Small intestine (tissue), 7 donors: Measurements from ENCODE around the gene ANKRD52. TPM values are rescaled to one million over a fixed set of nuclear protein-coding genes. Genes with fewer than 3 reads are reported as not detected.
"Not testable (repeated sequence)": the region's sequence is repeated elsewhere in the genome, so short reads cannot be mapped to it uniquely, and the experiment has no call there.

Experiments
- DNase-seq, 2 donors: peaks; one replicate each; pipeline versions ENCODE4 v3.0.0 to v3.0.0-alpha.2; 2013
- FAIRE-seq: peaks from 2 replicates; lab custom pipeline; 2012; peaks lifted over from hg19 to GRCh38; lab: Jason Lieb, UNC
- H3K27ac ChIP-seq, 3 donors: one replicate each; pipeline ENCODE4 v1.5.1; 2013; ENCODE audit warnings: low read length in 2 of 3, mild to moderate bottlenecking in 2 of 3, control low read depth in 1 of 3, inconsistent platforms in 1 of 3, low read depth in 1 of 3, moderate library complexity in 1 of 3
- H3K27me3 ChIP-seq, 3 donors: one replicate each; pipeline ENCODE4 v1.6.1; 2013; ENCODE audit warnings: low read length in 3 of 3, inconsistent platforms in 1 of 3; ENCODE audit not compliant: control insufficient read depth in 3 of 3, insufficient read depth in 3 of 3
- H3K36me3 ChIP-seq, 3 donors: one replicate each; pipeline ENCODE4 v1.6.1; 2013; ENCODE audit warnings: low read length in 3 of 3, inconsistent platforms in 1 of 3, low read depth in 1 of 3, mild to moderate bottlenecking in 1 of 3, moderate library complexity in 1 of 3; ENCODE audit not compliant: control insufficient read depth in 3 of 3, insufficient read depth in 2 of 3
- H3K4me1 ChIP-seq, 3 donors: one replicate each; pipeline ENCODE4 v1.6.1; 2013; ENCODE audit warnings: low read length in 2 of 3, inconsistent platforms in 1 of 3, low read depth in 1 of 3, mild to moderate bottlenecking in 1 of 3, moderate library complexity in 1 of 3; ENCODE audit not compliant: control insufficient read depth in 3 of 3, insufficient read depth in 2 of 3
- H3K4me3 ChIP-seq, 3 donors: one replicate each; pipeline ENCODE4 v1.5.1; 2013; ENCODE audit warnings: low read length in 3 of 3, control low read depth in 1 of 3, inconsistent platforms in 1 of 3, low read depth in 1 of 3, mild to moderate bottlenecking in 1 of 3, moderate library complexity in 1 of 3
- H3K9me3 ChIP-seq, 2 donors: one replicate each; pipeline ENCODE4 v1.6.1; 2013; ENCODE audit warnings: low read depth in 1 of 2, low read length in 1 of 2; ENCODE audit not compliant: control insufficient read depth in 2 of 2, insufficient read depth in 1 of 2
- WGBS, 3 donors: extraction: QIAGEN DNeasy Blood & Tissue Kit; methylation state at CpG; one replicate each; pipeline ENCODE4 v1.1.7; 2013; 5-methylcytosine and 5-hydroxymethylcytosine counted together
- polyA plus RNA-seq, 4 donors: library from polyadenylated mRNA; stranded (reverse) in 3 of 4; unstranded in 1 of 4; fragments of 200-250 nt in 3 of 4; fragments of 120-200 nt in 1 of 4; gene quantifications; one replicate each; pipeline versions ENCODE4 v1.2.1 to v1.2.3, GENCODE V29; 2013
- donor health status: healthy with polysubstance abuse.
- donor health status: control.
- donor health status: control.
- donor health status: Bipolar disorder and iron deficiency.
- donor health status: healthy.

ANKRD52 gene
- polyA plus RNA-seq, 4 donors = 5.1 to 23.9 (median 10.3) TPM

DNA sequence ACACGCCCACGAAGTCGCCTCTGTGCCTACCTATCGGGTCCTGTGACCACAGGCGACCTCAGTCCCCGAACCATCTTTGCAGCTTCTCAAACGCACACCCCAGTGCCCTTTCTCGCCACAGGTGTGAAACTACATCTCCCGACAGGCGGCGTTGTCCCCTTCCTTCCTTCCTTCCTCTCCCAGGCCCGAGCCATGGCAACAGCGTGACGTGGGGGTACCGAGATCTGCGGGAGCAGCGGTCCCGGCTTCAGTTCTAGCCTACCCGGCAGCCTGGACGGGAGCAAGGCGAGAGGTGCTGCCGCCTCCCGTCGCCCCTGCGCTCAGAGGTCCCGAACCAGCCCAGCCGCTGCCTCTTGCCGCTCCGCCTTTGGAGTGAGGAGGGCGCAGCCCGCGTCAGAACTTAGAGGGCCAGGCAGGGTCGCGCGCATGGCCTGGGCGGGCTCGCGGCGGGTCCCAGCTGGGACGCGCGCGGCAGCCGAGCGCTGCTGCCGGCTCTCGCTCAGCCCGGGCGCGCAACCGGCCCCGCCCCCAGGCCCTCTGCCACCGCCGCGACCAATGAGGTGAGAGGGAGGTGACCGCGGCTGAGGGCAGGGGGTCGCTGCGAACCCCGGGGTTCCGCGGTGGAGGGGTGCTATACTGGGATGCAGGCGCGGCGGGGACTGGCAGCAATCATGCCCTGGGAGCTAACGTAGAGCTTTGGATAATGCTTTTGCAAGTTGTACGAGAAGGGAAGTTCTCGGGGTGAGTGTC is 8.7 kb upstream of the ANKRD52 start, which contains the start of gene COQ10A:
TSS of gene COQ10A (plus strand) at position 250 of the 750 bp plus-strand sequence. CDS start at position 427, 177 bp downstream.
- peaks cover 0 to 11% (median 5%) of the 10 kb centered on the region in 3 donors for H3K4me1 ChIP-seq
- 0 to 1% (median 0%) methylated on average over 52 to 68 of the region's 68 CpGs for WGBS, 3 donors
- H3K27ac ChIP-seq = peak within 1 kb of the TSS; percentile 95 to 99 (median 97)
- no peaks in the 10 kb centered on the region for H3K27me3 ChIP-seq
- H3K9me3 ChIP-seq = no peaks in the 10 kb centered on the region
- H3K4me3 ChIP-seq = peak within 1 kb of the TSS; percentile 80 to 84 (median 82)
- peaks cover 0 to 9% (median 2%) of the 10 kb centered on the region in 3 donors for H3K36me3 ChIP-seq
- no peak for FAIRE-seq
- peak; percentile 89 to 95 for DNase-seq

DNA sequence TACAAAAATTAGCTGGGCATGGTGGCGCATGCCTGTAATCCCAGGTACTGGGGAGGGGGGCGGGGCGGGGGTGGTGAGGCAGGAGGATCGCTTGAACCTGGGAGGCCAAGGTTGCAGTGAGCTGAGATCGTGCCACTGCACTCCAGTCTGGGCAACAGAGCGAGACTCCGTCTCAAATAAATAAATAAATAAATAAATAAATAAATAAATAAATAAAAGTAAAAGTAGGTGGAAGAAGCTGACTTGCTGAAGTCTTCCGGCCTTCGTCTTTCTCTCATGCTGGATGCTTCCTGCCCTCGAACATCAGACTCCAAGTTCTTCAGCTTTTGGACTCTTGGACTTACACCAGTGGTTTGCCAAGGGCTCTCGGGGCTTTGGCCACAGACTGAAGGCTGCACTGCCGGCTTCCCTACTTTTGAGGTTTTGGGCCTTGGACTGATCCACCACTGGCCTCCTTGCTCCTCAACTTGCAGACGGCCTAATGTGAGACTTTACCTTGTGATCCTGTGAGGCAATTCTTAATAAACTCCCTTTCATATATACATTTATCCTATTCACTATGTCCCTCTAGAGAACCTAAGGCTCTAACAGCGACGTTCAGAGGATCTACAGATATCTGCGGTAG is 8.0 kb upstream of the ANKRD52 start:
- peaks cover 0 to 17% (median 5%) of the 10 kb centered on the region in 3 donors for H3K4me1 ChIP-seq
- not testable (repeated sequence) for DNase-seq
- WGBS, 3 donors = 44 to 54% (median 45%) methylated on average over 16 of the region's 16 CpGs

DNA sequence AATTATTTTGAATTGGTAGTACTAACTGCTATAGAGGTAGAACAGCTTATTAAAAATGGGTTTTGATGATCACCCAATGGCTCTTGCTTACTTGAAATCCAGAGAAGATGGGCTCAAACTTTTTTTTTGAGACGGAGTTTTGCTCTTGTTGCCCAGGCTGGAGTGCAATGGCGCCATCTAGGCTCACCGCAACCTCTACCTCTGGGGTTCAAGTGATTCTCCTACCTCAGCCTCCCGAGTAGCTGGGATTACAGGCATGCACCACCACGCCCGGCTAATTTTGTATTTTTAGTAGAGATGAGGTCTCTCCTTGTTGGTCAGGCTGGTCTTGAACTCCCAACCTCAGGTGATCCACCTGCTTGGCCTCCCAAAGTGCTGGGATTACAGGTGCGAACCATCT is 4.8 kb upstream of the ANKRD52 start:
- not testable (repeated sequence) for H3K4me3 ChIP-seq, DNase-seq, H3K36me3 ChIP-seq, H3K27me3 ChIP-seq, FAIRE-seq, H3K9me3 ChIP-seq, H3K27ac ChIP-seq
- peaks cover 0 to 23% (median 5%) of the 10 kb centered on the region in 3 donors for H3K4me1 ChIP-seq
- WGBS, 3 donors = 86 to 94% (median 88%) methylated on average over 7 of the region's 7 CpGs

More for the DNA sequence above, 8.0 kb upstream of the ANKRD52 start:
- not testable (repeated sequence) for H3K27me3 ChIP-seq, H3K9me3 ChIP-seq, FAIRE-seq, H3K36me3 ChIP-seq
- Histone ChIP-seq H3K27ac (peak overlapping the region; percentile 95 to 99 (median 97)), H3K4me3 (peak overlapping the region; percentile 80 to 84 (median 82))

DNA sequence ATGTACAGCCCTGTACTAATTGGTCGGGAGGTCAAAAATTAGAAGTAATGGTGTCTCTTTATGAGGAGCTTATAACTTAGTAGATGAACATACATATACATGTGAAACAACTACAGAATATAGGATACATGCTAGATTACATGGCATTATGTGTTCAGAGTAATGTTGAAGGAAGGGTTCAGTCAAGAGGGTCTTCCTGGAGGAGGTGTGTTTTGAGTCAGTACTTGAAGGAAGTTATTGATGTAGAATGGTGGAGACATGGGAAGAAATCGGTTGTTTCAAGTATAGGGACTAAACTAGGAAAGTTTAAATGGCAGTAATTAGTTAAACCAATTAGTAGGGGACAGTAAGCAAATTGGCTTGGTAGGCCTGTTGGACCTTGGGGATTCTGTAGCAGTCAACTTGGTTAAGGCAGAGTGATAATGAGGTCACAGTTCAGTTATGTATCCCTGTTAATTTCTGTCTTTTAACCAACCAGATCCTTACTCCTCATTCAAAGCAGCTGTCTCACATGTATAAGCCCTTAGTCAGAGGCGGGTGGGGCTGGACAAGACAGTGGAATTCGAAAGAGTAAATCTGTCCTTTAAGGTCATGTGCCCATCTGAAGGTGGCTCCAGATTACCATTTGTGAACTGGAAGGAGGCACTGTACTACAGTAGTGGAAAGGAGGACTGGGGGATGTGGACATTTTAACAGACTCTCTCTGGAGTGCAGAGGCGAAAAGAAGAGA is 3.5 kb upstream of the ANKRD52 start:
- H3K27me3 ChIP-seq = no peaks in the 10 kb centered on the region
- 74 to 82% (median 80%) methylated on average over 5 of the region's 5 CpGs for WGBS, 3 donors
- H3K27ac ChIP-seq = peak overlapping the region in 2 of 3 donors; percentile 7 to 39
- FAIRE-seq = no peak
- H3K4me1 ChIP-seq = peaks cover 0 to 30% (median 3%) of the 10 kb centered on the region in 3 donors
- H3K9me3 ChIP-seq = no peaks in the 10 kb centered on the region
- H3K36me3 ChIP-seq = peaks cover 0 to 9% (median 0%) of the 10 kb centered on the region in 3 donors
- DNase-seq = peak; percentile 58 to 73
- no peak overlapping the region for H3K4me3 ChIP-seq

DNA sequence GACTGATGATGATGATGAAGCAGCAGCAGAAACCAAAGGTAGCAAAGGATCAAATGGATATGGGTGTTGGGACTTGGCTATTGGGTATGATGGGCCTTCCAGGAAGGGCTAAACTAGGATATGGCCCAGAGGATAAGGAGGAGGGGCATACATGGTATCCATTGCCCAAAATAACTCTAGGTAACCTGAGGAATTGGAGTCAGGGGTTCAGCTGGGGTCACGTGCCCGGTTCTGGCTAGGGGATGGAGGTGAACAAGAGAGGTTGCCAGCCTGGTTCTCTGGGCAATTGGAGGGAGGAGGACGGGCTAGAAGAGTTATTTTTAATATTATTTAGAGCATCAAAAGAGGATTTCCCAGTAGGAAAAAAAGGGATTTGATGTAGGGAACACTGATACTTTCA is 2.7 kb upstream of the ANKRD52 start:
- Histone ChIP-seq H3K4me3 (no peak overlapping the region), H3K27me3 (no peaks in the 10 kb centered on the region), H3K27ac (no peak overlapping the region), H3K36me3 (peaks cover 0 to 14% (median 0%) of the 10 kb centered on the region in 3 donors), H3K4me1 (peaks cover 0 to 30% (median 3%) of the 10 kb centered on the region in 3 donors), H3K9me3 (no peaks in the 10 kb centered on the region)
- WGBS, 3 donors = 92 to 100% (median 92%) methylated on average over 3 of the region's 3 CpGs
- DNase-seq (no peak), FAIRE-seq (no peak)

DNA sequence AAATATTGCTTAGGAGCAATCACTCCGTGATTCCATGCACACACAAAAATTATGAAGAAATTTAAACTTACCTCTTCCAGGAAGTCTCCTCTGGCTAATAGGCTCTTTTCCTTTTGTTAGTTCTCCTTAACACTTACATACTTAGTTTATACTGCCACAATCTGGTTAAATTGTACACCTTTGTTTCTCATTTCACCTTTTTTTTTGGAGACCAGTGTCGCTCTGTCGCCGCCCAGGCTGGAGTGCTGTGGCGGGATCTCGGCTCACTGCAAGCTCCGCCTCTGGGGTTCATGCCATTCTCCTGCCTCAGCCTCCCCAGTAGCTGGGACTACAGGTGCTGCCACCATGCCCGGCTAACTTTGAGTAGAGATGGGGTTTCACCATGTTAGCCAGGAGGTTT is 2.2 kb upstream of the ANKRD52 start:
- 92% methylated on average over 8 of the region's 8 CpGs for WGBS, 3 donors
- DNase-seq (no peak), FAIRE-seq (no peak)
- Histone ChIP-seq H3K36me3 (peaks cover 0 to 19% (median 0%) of the 10 kb centered on the region in 3 donors), H3K27me3 (no peaks in the 10 kb centered on the region), H3K27ac (no peak overlapping the region), H3K4me1 (peaks cover 0 to 27% (median 3%) of the 10 kb centered on the region in 3 donors), H3K9me3 (no peaks in the 10 kb centered on the region), H3K4me3 (no peak overlapping the region)

DNA sequence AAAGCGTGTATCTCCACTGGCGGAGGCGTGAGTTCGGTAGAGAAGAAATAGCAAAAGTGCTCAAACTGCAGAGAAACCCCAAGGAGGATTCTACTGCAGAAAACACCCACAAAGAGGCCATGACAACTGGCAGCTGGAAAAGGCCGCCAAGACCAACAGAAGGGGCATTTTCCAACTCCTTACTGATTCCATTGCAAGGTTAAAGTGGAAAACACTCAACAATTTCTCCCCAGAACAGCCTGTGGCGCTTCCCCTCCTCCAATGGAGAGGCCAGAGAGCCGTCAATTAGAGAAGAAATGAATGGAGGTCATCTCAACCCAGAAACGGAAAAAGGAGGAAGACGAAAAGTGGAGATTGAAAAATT is 618 bp upstream of the ANKRD52 start:
- Histone ChIP-seq H3K4me3 (peak overlapping the region; percentile 53 to 81 (median 59)), H3K9me3 (no peaks in the 10 kb centered on the region), H3K27me3 (no peaks in the 10 kb centered on the region), H3K36me3 (peaks cover under 1 to 35% (median 8%) of the 10 kb centered on the region in 3 donors), H3K4me1 (peaks cover 0 to 27% (median 3%) of the 10 kb centered on the region in 3 donors), H3K27ac (peak overlapping the region; percentile 56 to 77 (median 59))
- FAIRE-seq (no peak), DNase-seq (no peak)
- WGBS, 3 donors = 14 to 23% (median 15%) methylated on average over 9 of the region's 9 CpGs
